GM19452 (cell line): ENCODE data around the gene LAIR1.
"Not testable (repeated sequence)": the region's sequence is repeated elsewhere in the genome, so short reads cannot be mapped to it uniquely, and the experiment has no call there.

Source experiments
- ATAC-seq: cut with Tn5 transposase; IDR thresholded peaks from one replicate; pipeline ENCODE4 v1.9.1; 2021; ENCODE audit not compliant: unreplicated experiment

LAIR1 gene

GRCh38 chr19:54345938-54346386 is 18.8 kb downstream of the LAIR1 start:
- ATAC-seq, result no peak

GRCh38 chr19:54343868-54344267 is 20.9 kb downstream of the LAIR1 start:
- ATAC-seq, result no peak

- ATAC-seq, result no peak
These were observed 23.4 kb downstream of the LAIR1 start for GRCh38 chr19:54341295-54341694.

- no peak for ATAC-seq
These were observed 24.9 kb downstream of the LAIR1 start for GRCh38 chr19:54339646-54340358.

- ATAC-seq, result no peak
These were observed 26.2 kb downstream of the LAIR1 start for GRCh38 chr19:54338521-54338920.

- no peak for ATAC-seq
These were observed 26.9 kb downstream of the LAIR1 start for GRCh38 chr19:54337858-54338230.

GRCh38 chr19:54336893-54337857 is 27.6 kb downstream of the LAIR1 start:
- ATAC-seq, result no peak

GRCh38 chr19:54335979-54336892 is 28.5 kb downstream of the LAIR1 start:
- ATAC-seq, result no peak

- no peak for ATAC-seq
These were observed 29.6 kb downstream of the LAIR1 start for GRCh38 chr19:54335164-54335563.

- ATAC-seq, result no peak
These were observed 31.0 kb downstream of the LAIR1 start for GRCh38 chr19:54333586-54334298.

- ATAC-seq, result no peak
These were observed 32.6 kb downstream of the LAIR1 start for GRCh38 chr19:54332149-54332548.

GRCh38 chr19:54331626-54332025 is 33.1 kb downstream of the LAIR1 start:
- ATAC-seq, result no peak

GRCh38 chr19:54329476-54330165 is 35.1 kb downstream of the LAIR1 start:
- no peak for ATAC-seq

- ATAC-seq, result not testable (repeated sequence)
These were observed 36.0 kb downstream of the LAIR1 start for GRCh38 chr19:54328781-54329180.

GRCh38 chr19:54325631-54326030 is 39.1 kb downstream of the LAIR1 start:
- ATAC-seq, result no peak

GRCh38 chr19:54325194-54325621 is 39.5 kb downstream of the LAIR1 start:
- ATAC-seq, result no peak

GRCh38 chr19:54324071-54324470 is 40.7 kb downstream of the LAIR1 start:
- ATAC-seq, result no peak

GRCh38 chr19:54322934-54323333 is 41.8 kb downstream of the LAIR1 start:
- not testable (repeated sequence) for ATAC-seq

- ATAC-seq, result not testable (repeated sequence)
These were observed 42.4 kb downstream of the LAIR1 start for GRCh38 chr19:54322295-54322694.
